Sciatic nerve (tissue), 2 donors: ENCODE results near the gene FAM13B. TPM values are rescaled to one million over a fixed set of nuclear protein-coding genes. Genes with fewer than 3 reads are reported as not detected.
"Not testable (repeated sequence)": the region's sequence is repeated elsewhere in the genome, so short reads cannot be mapped to it uniquely, and the experiment has no call there.

Experiments
- ATAC-seq: fragments of 200-7000 bp; cut with Tn5 transposase; one replicate; pipeline ENCODE4 v1.9.1; 2020; ENCODE audit warnings: mild to moderate bottlenecking, moderate library complexity
- DNase-seq: peaks from one replicate; pipeline ENCODE4 v3.0.0-alpha.2; 2020; ENCODE audit warnings: low spot score
- intact Hi-C: fragments of 100-400 bp; cut with DNase I; formaldehyde crosslinking; loops from one replicate; pipeline ENCODE4 v1.14.2; 2022
- total RNA-seq: library from RNA; stranded (reverse); fragmentation: NEBNext Ultra II Directional; extraction: Animal tissue kit (Norgen Biotek cat#: 25700); gene quantifications from one replicate; pipeline ENCODE4 v1.2.1, GENCODE V29; 2021
- donor health status: DM: no; HTN: no; CAD: no.
- donor health status: DM: no; HTN: no; CAD: no.

The FAM13B gene
- total RNA-seq = 82.4 TPM

- DNase-seq = peak; percentile 88
- ATAC-seq = peak; percentile 97
- intact Hi-C loops = no loop called here
Observed at GRCh38 chr5:138032572-138033385, at the start of gene FAM13B. Gene FAM13B, minus strand, starts transcription at chr5:138033079. Its CDS starts 13,968 bp downstream, at chr5:138019111.

GRCh38 chr5:138082033-138082432, 49.2 kb upstream of the FAM13B start:
- no peak for ATAC-seq
- DNase-seq = no peak
- intact Hi-C loops = loop anchor here (10.0 kb wide), 1 partner anchor 53 kb away; the partner anchor contains the start of gene NME5

GRCh38 chr5:138078006-138078643, 45.2 kb upstream of the FAM13B start:
- ATAC-seq = no peak
- intact Hi-C loops = no loop called here
- DNase-seq = no peak

- DNase-seq = peak; percentile 84
- intact Hi-C loops = no loop called here
- peak; percentile 76 for ATAC-seq
Observed at GRCh38 chr5:138077064-138077696, 44.3 kb upstream of the FAM13B start.

- intact Hi-C loops, DNase-seq, ATAC-seq: not testable (repeated sequence)
Observed at GRCh38 chr5:138070026-138070425, 37.1 kb upstream of the FAM13B start.

- intact Hi-C loops = no loop called here
- DNase-seq (peak; percentile 81), ATAC-seq (peak; percentile 69)
Observed at GRCh38 chr5:138068742-138069600, 36.1 kb upstream of the FAM13B start.

GRCh38 chr5:138067945-138068344, 35.1 kb upstream of the FAM13B start:
- DNase-seq (no peak), ATAC-seq (no peak)
- intact Hi-C loops = no loop called here

- ATAC-seq (no peak), DNase-seq (no peak)
- intact Hi-C loops = no loop called here
Observed at GRCh38 chr5:138065102-138065501, 32.2 kb upstream of the FAM13B start.

- ATAC-seq (no peak), DNase-seq (no peak)
- intact Hi-C loops = no loop called here
Observed at GRCh38 chr5:138064526-138064925, 31.6 kb upstream of the FAM13B start.

- intact Hi-C loops = no loop called here
- no peak for ATAC-seq
- DNase-seq = no peak
Observed at GRCh38 chr5:138054847-138055558, 22.1 kb upstream of the FAM13B start.

- DNase-seq (no peak), ATAC-seq (no peak)
- intact Hi-C loops = no loop called here
Observed at GRCh38 chr5:138054206-138054605, 21.3 kb upstream of the FAM13B start.

- ATAC-seq (no peak), DNase-seq (no peak)
- intact Hi-C loops = no loop called here
Observed at GRCh38 chr5:138053554-138053953, 20.7 kb upstream of the FAM13B start.

- DNase-seq, ATAC-seq, intact Hi-C loops: not testable (repeated sequence)
Observed at GRCh38 chr5:138052718-138053117, 19.8 kb upstream of the FAM13B start.

- intact Hi-C loops = no loop called here
- no peak for ATAC-seq
- DNase-seq = no peak
Observed at GRCh38 chr5:138051441-138052296, 18.8 kb upstream of the FAM13B start.

- ATAC-seq, intact Hi-C loops, DNase-seq: not testable (repeated sequence)
Observed at GRCh38 chr5:138045283-138045682, 12.4 kb upstream of the FAM13B start.

GRCh38 chr5:138038826-138039225, 5.9 kb upstream of the FAM13B start:
- DNase-seq (no peak), ATAC-seq (peak; percentile 47)
- intact Hi-C loops = no loop called here

GRCh38 chr5:138037907-138038633, 5.2 kb upstream of the FAM13B start:
- intact Hi-C loops = no loop called here
- ATAC-seq = no peak

More at GRCh38 chr5:138037907-138038633, 5.2 kb upstream of the FAM13B start:
- no peak for DNase-seq
